GM21786 (cell line): ENCODE results near the gene FANCI.
"Not testable (repeated sequence)": the region's sequence is repeated elsewhere in the genome, so short reads cannot be mapped to it uniquely, and the experiment has no call there.

Experiments
- ATAC-seq: cut with Tn5 transposase; IDR thresholded peaks from one replicate; pipeline ENCODE4 v1.9.1; 2021; ENCODE audit not compliant: unreplicated experiment

FANCI gene

GRCh38 chr15:89221543-89221942, 22.2 kb upstream of the FANCI start, which contains the start of gene RLBP1:
RLBP1 (minus strand) TSS chr15:89221579; CDS start chr15:89218975, 2,604 bp downstream.
- no peak for ATAC-seq

DNA sequence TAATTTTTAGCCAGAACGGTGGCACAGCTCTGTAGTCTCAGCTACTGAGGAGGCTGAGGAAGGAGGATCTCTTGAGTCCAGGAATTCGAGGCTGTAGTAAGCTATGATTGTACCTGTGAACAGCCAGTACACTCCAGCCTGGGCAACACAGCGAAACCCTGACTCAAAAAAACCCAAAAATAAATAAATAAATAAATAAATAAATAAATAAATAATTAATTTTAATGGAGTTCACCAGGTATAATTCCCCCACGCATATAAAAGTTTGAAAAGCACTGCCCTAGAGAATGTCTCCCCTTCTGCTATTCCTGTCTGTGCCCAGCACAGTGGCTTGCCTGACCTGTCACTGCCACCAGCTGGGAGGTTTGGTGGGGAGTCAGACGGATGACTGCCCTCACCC, 18.2 kb upstream of the FANCI start:
- ATAC-seq = no peak

DNA sequence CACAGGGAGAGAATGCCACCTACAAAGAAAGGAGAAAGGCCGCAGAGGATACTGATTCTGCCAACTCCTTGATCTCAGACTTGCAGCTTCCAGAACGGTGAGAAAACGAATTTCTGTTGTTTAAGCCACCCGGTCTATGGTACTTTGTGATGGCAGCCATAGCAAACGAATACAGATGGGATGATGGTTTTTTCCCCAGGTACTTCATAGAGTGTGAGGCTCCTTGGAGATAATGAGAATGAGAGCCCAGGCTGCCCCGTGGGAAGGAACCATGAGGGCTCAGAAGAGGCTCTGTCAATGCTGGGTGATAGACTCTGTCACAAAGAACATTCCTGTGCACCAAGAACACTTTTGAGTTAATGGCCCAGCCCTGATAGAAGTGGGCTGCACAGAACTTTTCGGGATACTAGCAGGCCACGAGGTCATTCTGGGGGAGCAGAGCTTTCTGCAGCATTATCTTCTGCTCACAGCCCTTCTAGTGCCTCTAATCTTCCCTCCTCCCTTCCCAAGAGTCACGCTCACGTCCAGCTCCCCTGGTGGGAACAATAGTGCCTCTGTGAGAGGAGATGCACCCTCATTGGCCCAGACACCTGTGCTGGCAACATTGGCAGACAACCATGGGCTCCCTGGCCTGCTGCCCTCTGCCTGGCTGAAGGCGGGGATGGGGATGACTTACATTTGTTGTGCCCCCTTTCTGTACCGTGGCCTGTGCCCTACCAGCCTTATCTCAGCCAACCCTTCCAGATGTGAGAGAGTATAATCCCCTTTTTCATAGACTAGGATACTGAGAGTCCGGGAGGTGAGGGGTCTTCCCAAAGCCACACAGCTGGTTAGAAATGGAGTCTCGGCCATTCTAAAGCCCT, 17.2 kb upstream of the FANCI start:
- no peak for ATAC-seq

GRCh38 chr15:89227425-89227824, 16.4 kb upstream of the FANCI start:
- ATAC-seq = no peak

GRCh38 chr15:89230277-89230676, 13.5 kb upstream of the FANCI start:
- ATAC-seq = no peak

DNA sequence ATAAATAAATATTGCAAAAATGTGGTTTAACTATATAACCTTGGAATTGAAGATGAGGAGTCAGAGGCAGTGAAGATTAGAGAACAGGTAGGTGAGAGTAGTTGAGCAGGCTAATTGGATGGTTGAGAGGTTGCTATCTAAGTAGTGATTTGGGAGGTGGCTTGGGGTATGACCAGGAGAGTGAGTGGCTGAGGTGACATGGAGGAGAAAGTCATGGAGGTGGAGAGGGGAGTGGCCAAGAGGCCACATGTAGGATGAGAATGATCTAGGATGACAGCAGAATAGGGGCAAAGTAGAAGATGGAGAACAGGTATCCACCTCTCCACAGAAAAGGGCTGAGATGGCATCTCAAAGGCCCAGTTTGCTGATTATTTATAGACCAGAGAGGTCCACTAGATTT, 11.9 kb upstream of the FANCI start:
- no peak for ATAC-seq

DNA sequence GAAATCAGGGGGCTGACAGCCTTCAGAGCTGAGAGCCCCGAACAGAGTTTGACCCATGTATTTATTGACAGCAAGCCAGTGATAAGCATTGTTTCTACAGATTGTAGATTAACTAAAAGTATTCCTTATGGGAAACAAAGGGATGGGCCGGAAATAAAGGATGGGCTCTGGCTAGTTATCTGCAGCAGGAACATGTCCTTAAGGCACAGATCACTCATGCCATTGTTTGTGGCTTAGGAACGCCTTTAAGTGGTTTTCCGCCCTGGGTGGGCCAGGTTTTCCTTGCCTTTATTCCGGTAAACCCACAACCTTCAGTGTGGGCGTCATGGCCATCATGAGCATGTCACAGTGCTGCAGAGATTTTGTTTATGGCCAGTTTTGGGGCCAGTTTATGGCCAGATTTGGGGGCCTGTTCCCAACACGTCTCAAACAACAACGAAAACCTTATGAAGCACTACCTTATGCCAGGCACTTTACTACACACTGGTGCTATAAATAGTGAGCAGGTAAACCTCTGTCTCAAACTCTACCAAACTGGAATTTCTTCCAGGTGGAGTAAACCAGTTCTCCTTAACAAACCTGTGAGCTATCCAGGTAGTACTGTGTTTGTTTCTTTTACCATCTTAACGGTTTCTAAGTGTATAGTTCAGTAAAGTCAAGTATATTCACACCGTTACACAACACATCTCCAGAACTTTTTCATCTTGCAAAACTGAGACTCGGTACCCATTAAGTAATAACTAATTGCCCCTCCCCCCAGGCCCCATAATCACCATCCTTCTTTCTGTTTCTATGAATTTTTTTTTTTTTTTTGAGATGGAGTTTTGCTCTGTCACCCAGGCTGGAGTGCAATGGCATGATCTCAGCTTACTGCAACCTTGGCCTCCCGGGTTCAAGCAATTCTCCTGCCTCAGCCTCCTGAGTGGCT, 3.6 kb upstream of the FANCI start:
- ATAC-seq = not testable (repeated sequence)

- no peak for ATAC-seq
Observed at GRCh38 chr15:89243046-89243690, 611 bp upstream of the FANCI start.

DNA sequence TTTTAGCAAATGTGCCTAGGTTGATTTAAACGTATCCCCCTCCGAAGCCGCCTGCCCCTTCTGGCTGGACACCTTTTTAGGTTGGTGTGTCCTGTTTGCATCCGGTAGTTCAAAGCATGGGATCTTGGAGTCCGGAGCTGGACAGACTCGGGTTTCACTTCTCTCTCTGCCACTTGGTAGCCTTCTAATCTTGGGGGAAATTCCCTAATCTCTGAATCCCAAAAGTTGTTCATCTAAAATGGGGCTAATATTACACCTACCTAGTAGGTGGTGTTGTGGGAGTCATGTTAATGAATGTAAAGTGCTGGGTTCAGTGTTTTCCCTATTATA, 760 bp downstream of the FANCI start:
- ATAC-seq = peak; percentile 10

GRCh38 chr15:89247446-89247845, 3.7 kb downstream of the FANCI start:
- no peak for ATAC-seq

GRCh38 chr15:89248584-89248983, 4.8 kb downstream of the FANCI start:
- ATAC-seq = no peak

- not testable (repeated sequence) for ATAC-seq
Observed at GRCh38 chr15:89250142-89250541, 6.4 kb downstream of the FANCI start.

- not testable (repeated sequence) for ATAC-seq
Observed at GRCh38 chr15:89277281-89277680, 33.5 kb downstream of the FANCI start.

DNA sequence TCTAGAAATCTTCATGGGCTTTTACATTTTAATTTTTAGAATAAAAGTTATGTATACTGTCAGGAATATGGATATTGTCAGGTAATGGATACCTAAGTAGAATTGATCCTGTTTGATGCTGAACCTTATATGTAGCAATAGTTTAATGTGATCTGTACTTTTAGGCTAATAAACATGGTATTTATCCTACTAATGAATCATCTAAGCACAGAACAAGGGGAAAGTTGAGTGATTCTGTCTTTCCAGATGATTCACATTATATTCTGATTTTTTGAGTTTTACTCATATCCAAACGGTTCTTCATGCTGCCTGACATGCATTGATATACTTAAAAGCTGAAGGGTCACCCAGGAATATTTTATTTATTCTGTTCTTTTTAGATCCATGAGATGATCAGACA, 34.5 kb downstream of the FANCI start:
- no peak for ATAC-seq

- no peak for ATAC-seq
Observed at GRCh38 chr15:89282631-89283030, 38.9 kb downstream of the FANCI start.

- no peak for ATAC-seq
Observed at GRCh38 chr15:89283201-89283600, 39.4 kb downstream of the FANCI start.

GRCh38 chr15:89291934-89292438, 48.2 kb downstream of the FANCI start:
- ATAC-seq = no peak

- no peak for ATAC-seq
Observed at GRCh38 chr15:89293012-89293411, 49.2 kb downstream of the FANCI start.

- ATAC-seq = no peak
Observed at GRCh38 chr15:89299896-89300295, 56.1 kb downstream of the FANCI start.

DNA sequence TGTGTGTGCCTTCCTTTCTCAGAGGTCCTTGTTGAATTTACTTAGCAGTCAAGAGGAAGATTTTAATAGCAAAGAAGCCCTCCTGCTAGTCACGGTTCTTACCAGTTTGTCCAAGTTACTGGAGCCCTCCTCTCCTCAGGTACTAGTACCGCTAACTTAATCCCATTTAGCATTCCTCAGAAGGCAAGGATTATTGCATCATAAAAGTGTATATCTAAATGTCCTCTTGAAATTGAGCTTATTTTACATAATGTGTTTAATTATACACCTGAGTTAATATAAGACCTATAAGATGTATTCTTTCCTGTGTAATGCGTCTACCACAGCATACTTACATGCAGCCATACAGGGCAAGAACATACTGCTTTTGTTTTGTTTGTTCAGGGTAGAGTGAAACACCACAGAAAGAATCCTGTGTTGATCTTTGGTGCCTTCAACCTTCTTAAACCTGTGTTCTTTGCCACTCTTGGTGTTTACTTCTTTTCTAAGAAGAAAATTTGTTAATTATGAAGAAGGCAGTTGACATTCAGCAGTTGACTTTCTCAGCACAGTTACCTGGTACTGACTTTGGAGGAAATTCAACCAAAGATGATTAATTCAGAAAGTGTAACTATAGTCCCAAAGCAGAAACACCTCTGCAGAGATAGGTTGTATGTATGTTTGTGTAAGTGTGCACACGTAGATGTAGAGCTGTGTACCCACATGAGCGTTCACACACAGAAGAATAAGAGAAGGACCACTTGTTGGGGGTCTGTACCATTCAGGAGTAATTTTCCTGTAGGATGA, 57.7 kb downstream of the FANCI start:
- ATAC-seq = no peak
